ENCODE data around the gene TBCK.
"Not testable (repeated sequence)": the region's sequence is repeated elsewhere in the genome, so short reads cannot be mapped to it uniquely, and the experiment has no call there.

TBCK gene

GRCh38 chr4:106321168-106321567, 5.2 kb upstream of the TBCK start:
- not testable (repeated sequence) for DNase-seq

- no peak for DNase-seq
Measured at GRCh38 chr4:106320235-106320634, 4.2 kb upstream of the TBCK start.

- no peak for DNase-seq
Measured at GRCh38 chr4:106318511-106318910, 2.5 kb upstream of the TBCK start.

- DNase-seq: no peak
Measured at GRCh38 chr4:106317815-106318214, 1.8 kb upstream of the TBCK start.

- no peak for DNase-seq
Measured at GRCh38 chr4:106316773-106317409, 882 bp upstream of the TBCK start.

- peak; percentile 59 for DNase-seq
Measured at GRCh38 chr4:106315476-106315967, 487 bp downstream of the TBCK start.

- no peak for DNase-seq
Measured at GRCh38 chr4:106314960-106315359, 1.0 kb downstream of the TBCK start.

GRCh38 chr4:106312997-106313522, 2.9 kb downstream of the TBCK start:
- DNase-seq: no peak

GRCh38 chr4:106312377-106312776, 3.6 kb downstream of the TBCK start:
- DNase-seq: no peak

GRCh38 chr4:106306561-106306960, 9.4 kb downstream of the TBCK start:
- no peak for DNase-seq

GRCh38 chr4:106305435-106306055, 10.5 kb downstream of the TBCK start:
- no peak for DNase-seq

GRCh38 chr4:106304632-106305031, 11.4 kb downstream of the TBCK start:
- no peak for DNase-seq

- no peak for DNase-seq
Measured at GRCh38 chr4:106303548-106304281, 12.3 kb downstream of the TBCK start.

GRCh38 chr4:106302062-106302438, 14.0 kb downstream of the TBCK start:
- DNase-seq: no peak

GRCh38 chr4:106301393-106302061, 14.5 kb downstream of the TBCK start:
- no peak for DNase-seq

- DNase-seq: no peak
Measured at GRCh38 chr4:106299977-106300376, 16.0 kb downstream of the TBCK start.

- DNase-seq: no peak
Measured at GRCh38 chr4:106297245-106298035, 18.6 kb downstream of the TBCK start.

GRCh38 chr4:106294062-106294461, 21.9 kb downstream of the TBCK start:
- DNase-seq: no peak

GRCh38 chr4:106291678-106292077, 24.3 kb downstream of the TBCK start:
- DNase-seq: no peak

GRCh38 chr4:106289737-106290136, 26.3 kb downstream of the TBCK start:
- no peak for DNase-seq

GRCh38 chr4:106287353-106287969, 28.5 kb downstream of the TBCK start:
- no peak for DNase-seq

GRCh38 chr4:106286611-106287010, 29.4 kb downstream of the TBCK start:
- DNase-seq: no peak

All from NCI-H1436 (cell line).